Endometrium (tissue), 2 donors: ENCODE results near the gene ZDHHC19.
"Not testable (repeated sequence)": the region's sequence is repeated elsewhere in the genome, so short reads cannot be mapped to it uniquely, and the experiment has no call there.

Source experiments
- FAIRE-seq: peaks from 2 replicates; lab custom pipeline; 2012; peaks lifted over from hg19 to GRCh38; lab: Jason Lieb, UNC
- donor health status: control.
- donor health status: control.

The ZDHHC19 gene

DNA sequence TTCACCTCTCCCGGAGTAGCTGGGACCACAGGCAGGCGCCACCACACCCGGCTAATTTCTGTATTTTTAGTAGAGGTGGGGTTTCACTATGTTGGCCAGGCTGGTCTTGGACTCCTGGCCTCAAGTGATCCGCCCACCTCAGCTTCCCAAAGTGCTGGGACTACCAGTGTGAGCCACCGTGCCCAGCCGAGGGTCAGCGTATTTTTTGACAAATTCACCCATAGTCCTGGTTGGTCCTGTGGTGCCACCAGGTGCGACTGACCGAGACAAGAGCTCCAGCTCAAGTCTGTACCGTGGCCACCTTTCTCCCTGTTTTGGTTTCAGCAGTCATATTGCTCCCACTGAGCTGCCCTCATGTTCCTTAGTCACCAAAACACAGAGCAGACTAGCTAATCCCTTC, 13.9 kb upstream of the ZDHHC19 start:
- FAIRE-seq: no peak

- no peak for FAIRE-seq
Observed at GRCh38 chr3:196222876-196223595, 11.8 kb upstream of the ZDHHC19 start.

DNA sequence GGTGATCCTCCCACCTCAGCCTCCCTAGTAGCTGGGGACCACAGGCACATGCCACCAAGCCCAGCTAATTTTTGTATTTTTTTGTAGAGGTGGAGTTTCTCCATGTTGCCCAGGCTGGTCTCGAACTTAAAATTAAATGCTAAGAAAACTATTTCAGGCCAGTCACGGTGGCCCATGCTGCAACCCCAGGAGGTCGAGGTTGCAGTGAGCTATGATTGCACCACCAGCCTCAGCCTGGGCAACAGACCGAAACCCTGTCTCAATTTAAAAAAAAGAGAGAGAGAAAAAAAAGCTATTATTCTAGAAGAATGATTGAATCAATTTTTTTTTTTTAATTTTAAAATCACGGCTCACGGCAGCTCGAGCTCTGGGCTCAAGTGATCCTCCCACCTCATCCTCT, 9.8 kb upstream of the ZDHHC19 start:
- no peak for FAIRE-seq

GRCh38 chr3:196220587-196220986, 9.4 kb upstream of the ZDHHC19 start:
- FAIRE-seq: no peak

DNA sequence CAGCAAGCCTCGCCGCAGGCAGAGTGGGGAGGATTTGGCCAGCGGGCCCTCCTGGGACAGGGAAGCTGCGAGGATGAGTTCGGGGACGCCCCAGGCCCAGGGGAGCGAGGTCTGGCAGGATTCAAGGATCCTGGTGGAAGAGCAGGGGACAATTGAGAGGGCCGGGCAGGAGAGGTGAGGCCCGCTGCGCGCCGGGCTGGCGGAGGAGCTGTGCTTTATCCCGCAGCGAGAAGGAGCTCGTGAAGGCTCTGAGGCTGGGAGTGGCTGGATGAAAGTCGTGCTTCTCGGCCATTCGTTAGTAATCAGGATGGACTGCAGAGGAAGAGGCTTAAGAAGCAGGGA, 8.7 kb upstream of the ZDHHC19 start:
- FAIRE-seq: no peak

- no peak for FAIRE-seq
Observed at GRCh38 chr3:196219194-196219969, 8.2 kb upstream of the ZDHHC19 start.

GRCh38 chr3:196218155-196218712, 7.0 kb upstream of the ZDHHC19 start:
- no peak for FAIRE-seq

DNA sequence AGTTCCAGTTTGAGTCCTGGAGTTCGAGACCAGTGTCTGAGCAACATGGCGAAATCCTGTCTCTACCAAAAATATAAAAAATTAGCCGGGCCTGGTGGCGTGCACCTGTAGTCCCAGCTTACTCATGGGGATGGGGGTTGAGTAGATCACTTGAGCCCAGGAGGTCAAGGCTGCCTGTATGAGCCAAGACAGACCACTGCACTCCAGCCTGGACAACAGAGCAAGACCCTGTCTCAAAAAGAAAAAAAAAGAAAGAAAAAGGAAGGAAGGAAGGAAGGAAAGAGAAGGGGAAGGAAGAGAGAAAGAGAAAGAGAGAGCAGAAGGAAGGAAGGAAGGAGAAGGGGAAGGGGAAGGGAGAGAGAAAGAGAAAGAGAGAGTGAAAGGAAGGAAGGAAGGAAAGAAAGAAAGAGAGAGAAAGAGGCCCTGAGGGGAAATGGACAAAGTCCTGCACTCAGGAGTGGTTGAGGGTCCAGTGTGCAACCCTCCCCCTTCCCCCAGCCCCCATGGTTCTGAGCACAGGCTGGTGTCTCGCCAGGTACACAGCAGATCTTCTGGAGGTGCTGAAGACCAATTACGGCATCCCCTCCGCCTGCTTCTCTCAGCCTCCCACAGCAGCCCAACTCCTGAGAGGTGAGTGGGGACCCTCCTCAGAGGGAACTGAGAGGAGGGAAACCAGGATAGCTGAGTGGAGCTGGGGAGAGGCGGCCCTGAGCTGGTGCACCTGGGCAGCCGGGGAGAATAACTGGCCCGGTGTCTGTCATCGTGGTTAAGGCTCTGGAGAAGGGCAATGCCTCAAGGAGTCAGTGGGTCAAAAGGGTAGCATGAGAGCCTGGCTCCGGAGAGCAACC, 6.3 kb upstream of the ZDHHC19 start:
- FAIRE-seq: no peak

- FAIRE-seq: no peak
Observed at GRCh38 chr3:196216681-196217211, 5.5 kb upstream of the ZDHHC19 start.

DNA sequence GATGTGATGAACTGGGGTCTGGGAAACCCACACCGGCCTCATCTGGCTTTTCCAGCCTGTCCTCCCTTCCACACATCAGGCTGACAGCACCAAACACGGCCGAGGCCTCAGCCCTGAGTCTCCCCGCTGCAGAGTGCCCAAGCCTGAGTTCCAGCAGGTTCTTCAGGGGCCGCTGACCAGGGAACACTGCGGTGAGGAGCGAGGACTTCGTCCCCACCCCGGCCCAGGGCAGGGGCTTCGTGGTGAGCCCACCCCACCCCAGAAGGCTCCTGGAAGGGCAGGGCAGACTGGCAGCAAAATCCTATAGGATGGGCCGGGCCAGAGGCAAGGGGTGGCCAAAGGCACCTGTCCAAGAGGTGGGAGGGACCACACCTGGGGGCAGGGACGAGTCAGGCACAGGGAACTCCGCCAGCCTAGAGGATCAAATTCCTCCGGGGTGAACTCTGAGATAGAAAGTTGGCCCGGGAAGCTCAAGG, 4.9 kb upstream of the ZDHHC19 start, which contains the start of gene SLC51A:
SLC51A (plus strand) TSS at position 446 of the 476 bp plus-strand sequence. CDS start 179 bp downstream, outside the sequence.
- no peak for FAIRE-seq

GRCh38 chr3:196215493-196216020, 4.4 kb upstream of the ZDHHC19 start:
- FAIRE-seq: no peak

- no peak for FAIRE-seq
Observed at GRCh38 chr3:196214783-196215441, 3.7 kb upstream of the ZDHHC19 start.

DNA sequence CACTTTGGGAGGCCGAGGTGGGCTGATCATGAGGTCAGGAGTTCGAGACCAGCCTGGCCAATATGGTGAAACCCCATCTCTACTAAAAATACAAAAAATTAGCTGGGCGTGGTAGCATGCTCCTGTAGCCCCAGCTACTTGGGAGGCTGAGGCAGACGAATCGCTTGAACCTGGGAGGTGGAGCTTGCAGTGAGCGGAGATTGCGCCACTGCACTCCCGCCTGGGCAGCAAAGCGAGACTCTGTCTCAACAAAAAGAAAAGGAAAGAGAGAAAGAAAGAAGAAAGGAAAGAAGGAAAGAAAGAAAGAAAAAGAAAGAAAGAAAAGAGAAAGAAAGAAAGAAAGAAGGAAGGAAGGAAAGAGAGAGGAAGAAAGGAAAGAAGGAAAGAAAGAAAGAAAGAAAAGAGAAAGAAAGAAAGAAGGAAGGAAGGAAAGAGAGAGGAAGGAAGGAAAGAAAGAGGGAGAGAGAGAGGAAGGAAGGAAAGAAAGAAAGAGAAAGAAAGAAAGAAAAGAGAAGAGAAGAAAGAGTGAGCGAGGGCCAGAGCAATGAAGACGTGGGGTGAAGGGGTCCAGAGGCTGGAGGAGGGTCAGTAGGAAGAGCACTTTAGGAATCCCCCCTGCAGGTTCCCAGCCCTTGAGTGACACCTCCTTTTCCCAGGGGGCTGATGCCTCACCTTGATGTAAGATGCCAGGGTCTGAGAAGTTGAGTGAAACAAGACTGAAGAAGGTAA, 1.1 kb downstream of the ZDHHC19 start:
- not testable (repeated sequence) for FAIRE-seq

- no peak for FAIRE-seq
Observed at GRCh38 chr3:196208942-196209695, 2.1 kb downstream of the ZDHHC19 start.

- FAIRE-seq: no peak
Observed at GRCh38 chr3:196207833-196208607, 3.2 kb downstream of the ZDHHC19 start.

DNA sequence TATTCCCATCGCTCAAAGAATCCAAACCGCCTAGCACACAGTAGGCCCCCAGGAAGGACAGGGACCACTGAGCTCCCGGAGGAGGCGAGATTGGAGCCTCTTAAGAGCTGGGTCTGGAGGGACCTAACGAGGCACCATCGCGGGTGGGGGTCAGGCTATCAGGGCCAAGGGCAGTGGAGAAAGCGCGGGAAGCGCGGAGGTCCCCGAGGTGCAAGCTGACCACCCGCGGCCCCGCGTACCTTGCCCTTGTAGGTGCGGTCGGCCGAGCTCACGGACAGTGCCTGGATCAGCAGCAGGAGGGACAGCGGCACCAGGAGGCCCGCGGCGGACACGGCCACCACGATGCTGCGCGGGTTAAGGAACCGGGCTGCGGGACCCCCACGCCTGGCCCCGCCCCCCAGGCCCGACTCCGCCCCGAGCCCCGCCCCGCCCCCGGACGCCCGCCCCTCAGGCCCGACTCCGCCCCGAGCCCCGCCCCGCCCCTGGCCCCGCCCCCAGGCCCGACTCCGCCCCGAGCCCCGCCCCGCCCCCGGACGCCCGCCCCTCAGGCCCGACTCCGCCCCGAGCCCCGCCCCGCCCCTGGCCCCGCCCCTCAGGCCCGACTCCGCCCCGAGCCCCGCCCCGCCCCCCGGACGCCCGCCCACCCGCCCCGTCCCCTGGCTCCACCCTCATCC, 3.9 kb downstream of the ZDHHC19 start:
- FAIRE-seq: no peak

GRCh38 chr3:196205442-196206205, 5.6 kb downstream of the ZDHHC19 start:
- FAIRE-seq: not testable (repeated sequence)
